T1000 (cell line): ENCODE data around the gene RHBG.

ENCODE experiments used
- DNase-seq: peaks from one replicate; lab custom pipeline; 2025; ENCODE audit warnings: mixed read lengths; lab: John Stamatoyannopoulos, UW

The RHBG gene

GRCh38 chr1:156386134-156386901, 17.3 kb downstream of the RHBG start:
- no peak for DNase-seq

- DNase-seq: no peak
These were observed 18.2 kb downstream of the RHBG start for GRCh38 chr1:156386949-156387869.

GRCh38 chr1:156387870-156388173, 18.8 kb downstream of the RHBG start:
- DNase-seq: no peak

GRCh38 chr1:156388174-156389137, 19.4 kb downstream of the RHBG start:
- no peak for DNase-seq

GRCh38 chr1:156389311-156389710, 20.3 kb downstream of the RHBG start:
- DNase-seq: no peak

- no peak for DNase-seq
These were observed 21.7 kb downstream of the RHBG start for GRCh38 chr1:156390469-156391365.

- DNase-seq: no peak
These were observed 22.3 kb downstream of the RHBG start for GRCh38 chr1:156391366-156391677.

- DNase-seq: no peak
These were observed 22.7 kb downstream of the RHBG start for GRCh38 chr1:156391701-156392100.

- no peak for DNase-seq
These were observed 23.4 kb downstream of the RHBG start for GRCh38 chr1:156392452-156392853.

- DNase-seq: no peak
These were observed 24.1 kb downstream of the RHBG start for GRCh38 chr1:156393095-156393494.

GRCh38 chr1:156394082-156394481, 25.1 kb downstream of the RHBG start:
- no peak for DNase-seq

GRCh38 chr1:156394835-156395461, 25.9 kb downstream of the RHBG start:
- no peak for DNase-seq

- no peak for DNase-seq
These were observed 30.5 kb downstream of the RHBG start for GRCh38 chr1:156399355-156400125.

GRCh38 chr1:156400191-156400935, 31.4 kb downstream of the RHBG start:
- no peak for DNase-seq

GRCh38 chr1:156401041-156401574, 32.1 kb downstream of the RHBG start:
- no peak for DNase-seq

GRCh38 chr1:156401681-156402081, 32.7 kb downstream of the RHBG start:
- no peak for DNase-seq

GRCh38 chr1:156402331-156403020, 33.5 kb downstream of the RHBG start:
- DNase-seq: no peak

GRCh38 chr1:156405670-156406069, 36.7 kb downstream of the RHBG start:
- DNase-seq: no peak
